ENCODE measurements around the gene SETD2.

Gene SETD2

DNA sequence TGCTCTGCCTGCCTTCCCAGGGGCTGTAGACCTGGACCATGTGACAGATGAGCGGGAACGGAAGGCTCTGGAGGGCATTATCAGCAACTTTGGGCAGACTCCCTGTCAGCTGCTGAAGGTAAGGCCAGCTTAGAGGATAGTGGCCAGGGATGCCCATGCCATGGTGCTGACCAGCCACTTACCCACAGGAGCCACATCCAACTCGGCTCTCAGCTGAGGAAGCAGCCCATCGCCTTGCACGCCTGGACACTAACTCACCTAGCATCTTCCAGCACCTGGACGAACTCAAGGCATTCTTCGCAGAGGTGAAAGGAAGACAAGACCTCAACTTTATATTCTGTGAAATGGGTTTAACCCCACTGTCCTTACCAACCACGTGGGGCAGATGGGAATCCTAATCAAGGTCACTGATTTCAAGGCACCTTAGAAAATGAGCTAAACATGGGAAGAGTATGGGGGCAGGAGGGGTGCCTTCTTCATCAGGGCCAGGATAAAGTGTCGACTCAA is 157.7 kb downstream of the SETD2 start:
- DNase-seq: no peak

GRCh38 chr3:47005212-47006144 is 158.4 kb downstream of the SETD2 start:
- no peak for DNase-seq

- no peak for DNase-seq
Measured at GRCh38 chr3:47004369-47005211, 159.3 kb downstream of the SETD2 start.

- DNase-seq: no peak
Measured at GRCh38 chr3:47003461-47004368, 160.2 kb downstream of the SETD2 start.

- DNase-seq: no peak
Measured at GRCh38 chr3:47003056-47003410, 160.9 kb downstream of the SETD2 start.

- no peak for DNase-seq
Measured at GRCh38 chr3:47002171-47003055, 161.5 kb downstream of the SETD2 start.

DNA sequence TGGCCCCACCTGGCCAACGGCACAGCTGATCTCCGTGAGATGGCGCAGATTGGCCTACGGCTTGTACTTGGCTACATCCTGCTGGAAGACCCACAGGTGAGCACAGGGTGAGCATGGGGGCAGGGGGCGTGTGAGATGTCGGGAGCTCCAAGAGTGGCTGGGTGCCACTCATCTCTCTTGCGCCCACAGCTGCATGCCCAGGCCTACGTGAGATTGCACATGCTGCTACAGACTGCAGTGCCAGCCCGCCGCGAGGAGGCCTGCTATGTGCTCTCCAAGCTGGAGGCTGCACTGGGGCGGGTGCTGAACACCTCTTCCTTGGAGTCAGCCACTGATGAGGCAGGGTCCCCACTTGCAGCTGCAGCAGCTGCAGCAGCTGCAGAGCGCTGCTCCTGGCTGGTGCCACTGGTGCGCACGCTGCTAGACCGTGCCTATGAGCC is 162.2 kb downstream of the SETD2 start:
- DNase-seq: no peak

DNA sequence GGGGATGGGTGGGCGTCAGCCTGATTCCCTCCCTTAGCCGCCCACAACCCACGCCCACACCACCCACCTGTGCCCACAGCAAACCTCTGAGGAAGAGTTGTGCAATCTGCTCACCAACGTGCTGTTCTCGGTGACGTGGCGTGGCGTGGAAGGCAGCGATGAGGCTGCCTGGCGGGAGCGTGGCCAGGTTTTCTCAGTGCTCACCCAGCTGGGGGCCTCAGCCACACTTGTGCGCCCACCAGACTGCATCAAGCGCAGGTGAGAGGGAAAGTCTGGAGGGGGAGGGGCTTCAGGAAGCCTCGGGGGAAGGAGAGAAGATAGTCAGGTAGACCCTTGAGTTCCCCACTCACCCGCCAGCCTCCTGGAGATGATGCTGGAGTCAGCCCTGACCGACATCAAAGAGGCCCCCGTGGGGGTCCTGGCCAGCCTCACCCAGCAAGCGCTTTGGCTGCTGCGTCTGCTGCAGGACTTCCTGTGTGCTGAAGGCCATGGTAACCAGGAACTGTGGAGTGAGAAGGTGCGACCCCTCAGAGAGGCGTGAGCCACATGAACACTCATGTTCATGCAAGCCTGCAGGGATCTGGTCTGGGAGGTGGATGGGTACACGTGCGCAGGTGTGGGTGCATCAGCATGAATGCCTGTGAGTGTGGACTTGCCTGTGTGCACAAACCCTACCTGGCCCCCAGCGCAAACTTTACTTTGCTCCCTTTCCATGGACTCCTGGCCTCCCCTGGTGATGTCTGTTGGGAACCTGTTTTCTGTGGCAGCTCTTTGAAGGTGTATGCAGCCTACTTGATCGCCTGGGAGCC is 162.8 kb downstream of the SETD2 start:
- no peak for DNase-seq

GRCh38 chr3:47000198-47000815 is 163.6 kb downstream of the SETD2 start:
- DNase-seq: no peak

DNA sequence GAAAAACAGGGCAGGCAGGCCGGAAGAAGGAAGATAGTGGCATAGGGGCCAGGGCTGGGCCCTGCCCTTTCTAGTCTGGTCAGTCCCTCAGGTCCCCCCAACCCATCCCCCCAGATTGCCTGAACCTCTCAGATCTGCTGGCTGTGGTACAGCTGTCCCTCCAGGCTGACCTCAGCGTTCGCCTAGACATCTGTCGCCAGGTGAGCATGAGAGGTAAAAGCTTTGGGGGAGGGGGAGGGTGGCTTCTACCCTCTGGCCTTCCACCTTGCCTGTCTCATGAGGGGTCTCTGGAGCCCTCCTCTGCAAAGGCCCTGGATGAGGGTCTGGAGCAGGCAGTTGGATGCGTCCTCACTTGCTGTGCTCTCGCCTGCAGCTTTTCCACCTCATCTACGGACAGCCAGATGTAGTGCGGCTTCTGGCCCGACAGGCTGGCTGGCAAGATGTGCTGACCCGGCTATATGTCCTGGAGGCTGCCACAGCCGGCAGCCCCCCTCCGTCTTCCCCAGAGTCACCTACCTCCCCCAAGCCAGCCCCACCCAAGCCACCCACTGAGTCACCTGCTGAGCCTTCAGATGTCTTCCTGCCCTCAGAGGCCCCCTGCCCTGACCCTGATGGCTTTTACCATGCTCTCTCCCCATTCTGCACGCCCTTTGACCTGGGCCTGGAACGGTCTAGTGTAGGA is 164.3 kb downstream of the SETD2 start:
- DNase-seq: no peak

DNA sequence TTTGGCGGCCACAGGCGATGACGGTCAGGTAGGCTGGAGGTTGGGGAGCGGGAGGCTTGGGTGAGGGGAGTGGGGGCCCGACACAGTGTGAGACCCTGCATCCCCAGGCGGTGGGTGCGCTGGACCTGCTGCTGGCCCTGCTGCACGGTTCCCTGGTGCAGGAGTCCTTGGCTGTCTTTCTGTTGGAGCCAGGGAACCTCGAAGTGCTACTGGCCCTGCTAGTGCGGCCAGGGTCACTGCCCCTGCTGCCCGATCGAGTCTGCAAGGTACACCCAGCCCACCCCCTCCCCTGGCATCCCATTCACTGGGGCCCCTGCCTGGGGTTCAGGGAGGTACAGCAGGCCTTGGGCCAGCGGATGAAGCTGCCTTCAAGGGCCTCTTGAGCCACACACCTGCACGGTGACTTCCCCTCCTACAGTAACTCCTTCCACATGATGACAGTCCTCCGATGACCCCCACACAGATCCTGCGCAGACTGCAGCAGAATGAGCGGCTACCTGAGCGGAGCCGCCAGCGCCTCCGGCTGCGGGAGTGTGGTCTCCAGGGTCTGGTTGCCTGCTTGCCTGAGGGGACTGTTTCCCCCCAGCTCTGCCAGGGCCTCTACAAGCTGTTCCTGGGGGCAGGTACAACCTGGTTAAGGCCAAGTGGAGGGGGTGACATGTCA is 164.9 kb downstream of the SETD2 start:
- no peak for DNase-seq

GRCh38 chr3:46998121-46998851 is 165.6 kb downstream of the SETD2 start:
- peak; percentile 80 for DNase-seq

DNA sequence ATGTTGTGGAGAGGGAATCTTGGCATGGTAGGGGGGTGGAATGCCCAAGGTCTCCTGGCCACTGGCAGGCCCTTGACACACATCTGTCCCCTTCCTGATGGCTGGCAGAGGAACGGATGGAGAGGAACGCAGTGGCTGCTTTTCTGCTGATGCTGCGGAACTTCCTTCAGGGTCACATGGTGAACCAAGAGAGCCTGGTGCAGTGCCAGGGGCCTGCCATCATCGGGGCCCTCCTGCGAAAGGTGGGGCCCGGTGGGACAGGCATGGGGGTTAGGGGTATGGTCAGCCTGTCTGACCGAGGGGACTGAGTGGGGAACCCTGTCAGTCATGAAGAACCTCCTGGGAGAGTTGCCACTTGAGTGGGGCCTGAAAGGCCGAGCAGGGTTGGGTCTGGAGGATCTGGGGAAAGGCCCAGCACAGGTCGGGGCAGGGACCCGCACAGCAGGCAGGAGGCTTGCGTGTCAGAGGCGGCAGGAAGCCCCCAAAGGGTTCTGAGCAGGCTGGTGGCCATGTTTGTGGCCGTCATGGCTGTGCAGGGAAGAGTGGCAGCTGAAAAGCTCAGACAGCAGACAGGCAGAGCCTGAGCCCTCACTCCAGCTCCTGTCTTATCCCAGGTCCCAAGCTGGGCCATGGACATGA is 166.3 kb downstream of the SETD2 start:
- no peak for DNase-seq

DNA sequence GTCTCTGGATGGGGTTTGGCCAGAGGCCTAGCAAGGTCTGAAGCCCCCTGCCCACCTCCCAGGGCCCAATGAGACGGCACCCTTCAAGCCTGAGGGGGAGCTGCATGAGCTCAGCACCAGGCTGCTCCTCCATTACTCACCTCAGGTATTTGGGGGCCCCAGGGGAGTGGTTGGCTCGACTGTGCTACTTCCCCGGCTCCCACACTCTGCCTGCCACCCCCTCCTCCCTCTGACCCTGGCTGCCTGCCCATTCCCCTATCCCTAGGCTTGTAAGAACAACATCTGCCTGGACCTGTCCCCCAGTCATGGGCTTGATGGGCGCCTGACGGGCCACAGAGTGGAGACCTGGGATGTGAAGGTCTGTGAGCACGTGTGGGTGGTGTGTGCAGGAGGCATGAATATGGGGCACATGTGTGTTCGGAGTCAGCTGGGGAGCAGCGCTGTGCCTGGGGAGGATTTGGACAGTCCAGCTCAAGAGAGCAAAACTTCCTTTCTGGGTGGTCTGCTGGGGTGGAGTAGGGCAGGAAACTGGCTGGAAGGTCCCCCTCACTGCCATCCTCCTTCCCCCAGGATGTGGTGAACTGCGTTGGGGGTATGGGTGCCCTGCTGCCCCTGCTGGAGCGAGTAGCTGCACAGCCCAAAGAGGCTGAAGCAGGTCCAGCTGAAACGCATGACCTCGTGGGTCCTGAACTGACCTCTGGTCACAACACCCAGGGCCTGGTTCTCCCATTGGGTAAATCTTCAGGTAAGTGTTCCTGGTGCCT is 167.0 kb downstream of the SETD2 start:
- no peak for DNase-seq

GRCh38 chr3:46995901-46996562 is 167.9 kb downstream of the SETD2 start:
- no peak for DNase-seq

Measured in stimulated activated CD4-positive, alpha-beta T cell treated with anti-CD3 and anti-CD28 coated beads, Interleukin-15, amount 100 ng/mL, for 24 hours (primary cell).